Prostate gland (tissue), 2 donors: ENCODE results near the gene CREBL2. TPM values are rescaled to one million over a fixed set of nuclear protein-coding genes. Genes with fewer than 3 reads are reported as not detected.

ENCODE experiments used
- DNase-seq: peaks from one replicate; pipeline ENCODE4 v3.0.0-alpha.2; 2019; ENCODE audit warnings: low spot score
- H3K27ac ChIP-seq, 2 donors: fragments of 200-600 bp; sonication (generic); 2 replicates each; pipeline ENCODE4 v1.5.1; 2017 to 2019
- H3K27me3 ChIP-seq: fragments of 200-600 bp; sonication (generic); replicated peaks from 2 replicates; pipeline ENCODE4 v1.5.1; 2019; ENCODE audit not compliant: insufficient read depth
- H3K36me3 ChIP-seq, 2 donors: fragments of 200-600 bp; sonication (generic); 1 replicate in 1 of 2; 2 replicates in 1 of 2; pipeline versions ENCODE4 v1.5.1 to v1.8.1; 2017 to 2019
- H3K4me1 ChIP-seq: fragments of 200-600 bp; sonication (generic); replicated peaks from 2 replicates; pipeline ENCODE4 v1.5.1; 2019
- H3K4me3 ChIP-seq, 2 donors: fragments of 200-600 bp; sonication (generic); 2 replicates each; pipeline ENCODE4 v1.5.1; 2017 to 2019
- H3K9me3 ChIP-seq: fragments of 200-600 bp; sonication (generic); 2 replicates; pipeline ENCODE4 v1.5.1; 2017
- CTCF ChIP-seq, 4 experiments: fragments of 200-600 bp in 2 of 4; fragments of 450-650 bp in 2 of 4; sonication (generic) in 2 of 4; IDR thresholded peaks; 1 replicate in 3 of 4; 2 replicates in 1 of 4; pipeline ENCODE4 v1.5.1; 2016 to 2019; ENCODE audit warnings: antibody characterized with exemption in 4 of 4, mild to moderate bottlenecking in 2 of 4, moderate library complexity in 2 of 4
- POLR2A ChIP-seq: fragments of 450-650 bp; IDR thresholded peaks from one replicate; pipeline ENCODE4 v1.6.1; 2016; ENCODE audit warnings: antibody characterized with exemption, mild to moderate bottlenecking
- POLR2AphosphoS5 ChIP-seq: sonication (generic); formaldehyde crosslinking; IDR thresholded peaks from one replicate; pipeline ENCODE4 v1.6.1; 2017; ENCODE audit warnings: antibody characterized with exemption
- WGBS: methylation state at CpG from one replicate; pipeline ENCODE4 v1.1.5; 2018; 5-methylcytosine and 5-hydroxymethylcytosine counted together
- intact Hi-C: fragments of 100-400 bp; cut with DNase I; formaldehyde crosslinking; loops from one replicate; pipeline ENCODE4 v1.14.2; 2022
- total RNA-seq, 2 donors: library from RNA; depleted of rRNA; stranded (reverse); fragments of >200 nt; gene quantifications; one replicate each; pipeline ENCODE4 v1.1.0, GENCODE V29; 2016

The CREBL2 gene
- total RNA-seq, 2 donors from 2014 or later = 48.1 to 59.8 TPM

DNA sequence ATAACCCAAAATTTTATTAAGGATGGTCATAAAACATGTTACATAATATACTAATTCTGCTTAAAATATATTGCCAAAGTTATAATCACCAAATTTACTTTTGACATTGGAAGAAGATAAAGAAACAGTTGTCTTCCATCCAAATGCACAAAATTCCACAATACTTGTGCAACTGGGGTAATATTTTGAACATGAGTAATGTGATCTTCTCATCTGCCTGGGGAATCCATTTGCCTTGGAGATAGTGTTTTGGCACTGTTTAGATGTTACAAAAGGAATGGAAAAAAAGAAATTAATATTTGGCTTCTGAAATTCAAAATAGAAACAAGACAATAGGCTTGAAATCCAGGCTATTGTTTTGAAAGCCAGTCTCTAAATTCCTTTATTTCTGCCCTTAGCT, 75.2 kb downstream of the CREBL2 start:
- Histone ChIP-seq H3K9me3 (no peaks in the 10 kb centered on the region), H3K36me3 (no peaks in the 10 kb centered on the region), H3K4me3 (no peak overlapping the region), H3K4me1 (no peaks in the 10 kb centered on the region), H3K27ac (no peak overlapping the region), H3K27me3 (peaks cover 4% of the 10 kb centered on the region)
- no peak for DNase-seq
- intact Hi-C loops = no loop called here
- TF ChIP-seq POLR2AphosphoS5 (no peak), CTCF (IDR thresholded peaks at IDR 0.05) (no peak), POLR2A (no peak)

- DNase-seq = no peak
- no peaks in the 10 kb centered on the region for H3K36me3 ChIP-seq
- intact Hi-C loops = loop anchor here (10.0 kb wide), 2 partner anchors 75 to 655 kb away; partner anchors contain the start of gene CREBL2
- H3K4me3 ChIP-seq = no peak overlapping the region
- H3K9me3 ChIP-seq = no peaks in the 10 kb centered on the region
- no peaks in the 10 kb centered on the region for H3K4me1 ChIP-seq
- WGBS = 69% methylated on average over 5 of the region's 5 CpGs
- H3K27me3 ChIP-seq = peaks cover under 1% of the 10 kb centered on the region
- no peak overlapping the region for H3K27ac ChIP-seq
- TF ChIP-seq POLR2A (no peak), POLR2AphosphoS5 (no peak), CTCF (IDR thresholded peaks at IDR 0.05) (no peak)
Observed at GRCh38 chr12:12689647-12690300, 78.1 kb downstream of the CREBL2 start.

DNA sequence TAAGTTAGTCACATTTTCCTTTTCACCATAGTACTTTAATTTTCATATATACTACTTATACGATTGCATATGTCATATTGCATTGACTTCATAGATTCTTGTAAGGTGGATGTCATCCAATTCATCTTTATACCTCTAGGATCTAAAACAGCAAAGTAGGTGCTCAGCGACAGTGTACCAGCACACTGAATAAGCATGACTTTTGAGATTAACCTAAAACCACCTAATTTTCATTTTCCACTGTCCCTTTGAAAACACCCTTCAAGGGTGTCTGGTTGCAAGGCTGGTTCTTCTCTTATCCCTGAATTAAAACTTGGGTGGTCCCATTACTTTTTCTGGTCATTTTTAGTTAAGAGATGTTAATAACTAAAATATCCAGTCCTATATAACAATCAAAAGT, 79.9 kb downstream of the CREBL2 start:
- no peak overlapping the region for H3K4me3 ChIP-seq
- intact Hi-C loops = loop anchor here (10.0 kb wide), 2 partner anchors 77 to 657 kb away; partner anchors contain the start of gene CREBL2
- TF ChIP-seq POLR2AphosphoS5 (no peak), POLR2A (no peak), CTCF (IDR thresholded peaks at IDR 0.05) (no peak)
- 96% methylated on average over 2 of the region's 2 CpGs for WGBS
- no peak overlapping the region for H3K27ac ChIP-seq
- H3K27me3 ChIP-seq = no peaks in the 10 kb centered on the region
- no peaks in the 10 kb centered on the region for H3K36me3 ChIP-seq
- DNase-seq = no peak
- no peaks in the 10 kb centered on the region for H3K9me3 ChIP-seq
- no peaks in the 10 kb centered on the region for H3K4me1 ChIP-seq

- Histone ChIP-seq H3K9me3 (no peaks in the 10 kb centered on the region), H3K4me1 (no peaks in the 10 kb centered on the region), H3K4me3 (no peak overlapping the region), H3K36me3 (no peaks in the 10 kb centered on the region), H3K27me3 (no peaks in the 10 kb centered on the region), H3K27ac (no peak overlapping the region)
- 78% methylated on average over 3 of the region's 3 CpGs for WGBS
- no peak for TF ChIP-seq POLR2AphosphoS5
- TF ChIP-seq POLR2A = no peak
- TF ChIP-seq CTCF (IDR thresholded peaks at IDR 0.05) = no peak
- no peak for DNase-seq
- intact Hi-C loops = loop anchor here (10.0 kb wide), 2 partner anchors 78 to 658 kb away; partner anchors contain the start of gene CREBL2
Observed at GRCh38 chr12:12693111-12693671, 81.5 kb downstream of the CREBL2 start.

Other genes with a start within 250 kb of the CREBL2 start
- 10 to 100 TPM; 60.8 to 87.0 TPM for gene DUSP16, start 49.0 kb upstream of the CREBL2 start, total RNA-seq
- not detected for gene GPR19, start 84.3 kb downstream of the CREBL2 start, total RNA-seq
- 100 to 1,000 TPM in 1 of 2 donors, 10 to 100 TPM in 1; 73.5 to 110 TPM for gene CDKN1B, start 105.5 kb downstream of the CREBL2 start, total RNA-seq
- 10 to 100 TPM; 10.7 to 16.1 TPM for gene APOLD1, start 173.8 kb downstream of the CREBL2 start, total RNA-seq
- gene DDX47, start 201.5 kb downstream of the CREBL2 start, total RNA-seq = 10 to 100 TPM; 44.6 to 74.8 TPM